ENCODE measurements around the gene PPIH.
"Not testable (repeated sequence)": the region's sequence is repeated elsewhere in the genome, so short reads cannot be mapped to it uniquely, and the experiment has no call there.

PPIH gene

GRCh38 chr1:42680921-42681683 is 22.9 kb downstream of the PPIH start:
- H3K4me1 ChIP-seq (ENCODE audit: insufficient read depth, low read length, severe bottlenecking): peaks cover 45% of the 10 kb centered on the region
- H3K4me2 ChIP-seq (ENCODE audit: low read length): peak overlapping the region; percentile 93
- no peak overlapping the region for H2AFZ ChIP-seq (ENCODE audit: low read length)
- TF ChIP-seq CTCF (IDR thresholded peaks at IDR 0.05; ENCODE audit: low read length) (no peak; the same call in 1 of the 2 replicates), EZH2 (IDR thresholded peaks at IDR 0.05; ENCODE audit: borderline replicate concordance, low read length) (no peak)
- peaks cover 9% of the 10 kb centered on the region for H4K20me1 ChIP-seq (ENCODE audit: insufficient read depth, low read length)
- H3K9ac ChIP-seq (ENCODE audit: low read length): peak overlapping the region; percentile 95
- H3K9me3 ChIP-seq (ENCODE audit: low read length): no peaks in the 10 kb centered on the region
- peaks cover 37% of the 10 kb centered on the region for H3K36me3 ChIP-seq (ENCODE audit: insufficient read depth, low read length)
- H3K4me3 ChIP-seq (ENCODE audit: low read depth, low read length, poor library complexity, severe bottlenecking): peak overlapping the region; percentile 81
- no peaks in the 10 kb centered on the region for H3K9me2 ChIP-seq (ENCODE audit: low read depth, low read length)
- H3F3A ChIP-seq (ENCODE audit: insufficient read depth, low read length): 0 out of 2 replicates have a peak, but pooled peaks cover 8% of the 10 kb centered on the region
- H3K79me2 ChIP-seq (ENCODE audit: insufficient read depth, low read length): peaks cover 32% of the 10 kb centered on the region
- no peaks in the 10 kb centered on the region for H3K27me3 ChIP-seq (ENCODE audit: insufficient read depth, low read length)
- peak overlapping the region; percentile 73 for H3K27ac ChIP-seq (ENCODE audit: low read depth, low read length, poor library complexity, severe bottlenecking)

- Histone ChIP-seq H3K36me3 (ENCODE audit: insufficient read depth, low read length) (peaks cover 43% of the 10 kb centered on the region), H3K4me3 (ENCODE audit: low read depth, low read length, poor library complexity, severe bottlenecking) (peak within 1 kb of the TSS; percentile 81), H3F3A (ENCODE audit: insufficient read depth, low read length) (0 out of 2 replicates have a peak, but pooled peaks cover 8% of the 10 kb centered on the region), H3K9ac (ENCODE audit: low read length) (peak within 1 kb of the TSS; percentile 95), H3K4me1 (ENCODE audit: insufficient read depth, low read length, severe bottlenecking) (peaks cover 53% of the 10 kb centered on the region), H3K79me2 (ENCODE audit: insufficient read depth, low read length) (peaks cover 40% of the 10 kb centered on the region), H4K20me1 (ENCODE audit: insufficient read depth, low read length) (peaks cover 9% of the 10 kb centered on the region), H2AFZ (ENCODE audit: low read length) (no peak within 1 kb of the TSS), H3K4me2 (ENCODE audit: low read length) (peak within 1 kb of the TSS; percentile 93), H3K27me3 (ENCODE audit: insufficient read depth, low read length) (no peaks in the 10 kb centered on the region), H3K27ac (ENCODE audit: low read depth, low read length, poor library complexity, severe bottlenecking) (peak within 1 kb of the TSS; percentile 73), H3K9me2 (ENCODE audit: low read depth, low read length) (no peaks in the 10 kb centered on the region), H3K9me3 (ENCODE audit: low read length) (no peaks in the 10 kb centered on the region)
- TF ChIP-seq EZH2 (IDR thresholded peaks at IDR 0.05; ENCODE audit: borderline replicate concordance, low read length): no peak
- TF ChIP-seq CTCF (IDR thresholded peaks at IDR 0.05; ENCODE audit: low read length): no peak
Observed at GRCh38 chr1:42681741-42682483, 23.7 kb downstream of the PPIH start, which contains the start of gene YBX1. YBX1 (plus strand) TSS chr1:42682418; CDS start chr1:42682566, 148 bp downstream.

GRCh38 chr1:42682484-42682738 is 24.2 kb downstream of the PPIH start:
- H3F3A ChIP-seq (ENCODE audit: insufficient read depth, low read length); H3K27me3 ChIP-seq (ENCODE audit: insufficient read depth, low read length); H3K9me3 ChIP-seq (ENCODE audit: low read length); H3K4me2 ChIP-seq (ENCODE audit: low read length); H4K20me1 ChIP-seq (ENCODE audit: insufficient read depth, low read length); H2AFZ ChIP-seq (ENCODE audit: low read length); H3K9me2 ChIP-seq (ENCODE audit: low read depth, low read length); H3K27ac ChIP-seq (ENCODE audit: low read depth, low read length, poor library complexity, severe bottlenecking): not testable (repeated sequence)
- Histone ChIP-seq H3K79me2 (ENCODE audit: insufficient read depth, low read length) (peaks cover 45% of the 10 kb centered on the region), H3K4me1 (ENCODE audit: insufficient read depth, low read length, severe bottlenecking) (peaks cover 58% of the 10 kb centered on the region), H3K9ac (ENCODE audit: low read length) (peak overlapping the region; percentile 53; the same call in 1 of the 2 replicates), H3K36me3 (ENCODE audit: insufficient read depth, low read length) (peaks cover 45% of the 10 kb centered on the region), H3K4me3 (ENCODE audit: low read depth, low read length, poor library complexity, severe bottlenecking) (peak overlapping the region; percentile 81)

Measured in OCI-LY1 (cell line).